ENCODE measurements around the gene ASRGL1. TPM values are rescaled to one million over a fixed set of nuclear protein-coding genes. Genes with fewer than 3 reads are reported as not detected.

ASRGL1 gene
- total RNA-seq, 1 experiment from 2014 or later = 51.6 TPM

- H3K36me3 Mint-ChIP-seq = no peaks in the 10 kb centered on the region
- DNase-seq (ENCODE audit: low spot score) = no peak
- no peak for ATAC-seq
- peaks cover 10% of the 10 kb centered on the region for H3K27me3 Mint-ChIP-seq (ENCODE audit: low read depth)
- CTCF ChIA-PET = interaction anchor here (1.4 kb wide), 2 partner anchors 127 to 144 kb away, joined by 5 to 8 read pairs; no protein-coding TSS in a partner anchor
- no peaks in the 10 kb centered on the region for H3K9me3 Mint-ChIP-seq
- no peak overlapping the region for H3K27ac Mint-ChIP-seq
- TF ChIP-seq SOX15 (CRISPR knock-in tag; IDR thresholded peaks at IDR 0.05) (no peak), FOXP4 (CRISPR knock-in tag; IDR thresholded peaks at IDR 0.05) (no peak), ESRRA (CRISPR knock-in tag; IDR thresholded peaks at IDR 0.05; ENCODE audit: borderline replicate concordance) (no peak), NFE2L1 (CRISPR knock-in tag; IDR thresholded peaks at IDR 0.05) (no peak), ZBTB43 (CRISPR knock-in tag; IDR thresholded peaks at IDR 0.05) (no peak), ZNF423 (CRISPR knock-in tag; IDR thresholded peaks at IDR 0.05) (no peak), TP53 (CRISPR knock-in tag; IDR thresholded peaks at IDR 0.05) (no peak), MXD4 (CRISPR knock-in tag; IDR thresholded peaks at IDR 0.05; ENCODE audit: borderline replicate concordance) (no peak), ZNF396 (CRISPR knock-in tag; IDR thresholded peaks at IDR 0.05; ENCODE audit: borderline replicate concordance) (no peak), TEAD1 (CRISPR knock-in tag; IDR thresholded peaks at IDR 0.05) (no peak), KAT7 (CRISPR knock-in tag; IDR thresholded peaks at IDR 0.05; ENCODE audit: borderline replicate concordance) (no peak), ZNF512 (CRISPR knock-in tag; IDR thresholded peaks at IDR 0.05; ENCODE audit: borderline replicate concordance) (no peak), PRRX2 (CRISPR knock-in tag; IDR thresholded peaks at IDR 0.05) (no peak), SP1 (CRISPR knock-in tag; conservative IDR thresholded peaks at IDR 0.05) (no peak), NR3C1 (CRISPR knock-in tag; conservative IDR thresholded peaks at IDR 0.05; ENCODE audit: low read depth) (no peak)
- TF ChIP-seq, protein P1, sequence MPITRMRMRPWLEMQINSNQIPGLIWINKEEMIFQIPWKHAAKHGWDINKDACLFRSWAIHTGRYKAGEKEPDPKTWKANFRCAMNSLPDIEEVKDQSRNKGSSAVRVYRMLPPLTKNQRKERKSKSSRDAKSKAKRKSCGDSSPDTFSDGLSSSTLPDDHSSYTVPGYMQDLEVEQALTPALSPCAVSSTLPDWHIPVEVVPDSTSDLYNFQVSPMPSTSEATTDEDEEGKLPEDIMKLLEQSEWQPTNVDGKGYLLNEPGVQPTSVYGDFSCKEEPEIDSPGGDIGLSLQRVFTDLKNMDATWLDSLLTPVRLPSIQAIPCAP (CRISPR knock-in tag; IDR thresholded peaks at IDR 0.05) = no peak
- TF ChIP-seq, protein P2, sequence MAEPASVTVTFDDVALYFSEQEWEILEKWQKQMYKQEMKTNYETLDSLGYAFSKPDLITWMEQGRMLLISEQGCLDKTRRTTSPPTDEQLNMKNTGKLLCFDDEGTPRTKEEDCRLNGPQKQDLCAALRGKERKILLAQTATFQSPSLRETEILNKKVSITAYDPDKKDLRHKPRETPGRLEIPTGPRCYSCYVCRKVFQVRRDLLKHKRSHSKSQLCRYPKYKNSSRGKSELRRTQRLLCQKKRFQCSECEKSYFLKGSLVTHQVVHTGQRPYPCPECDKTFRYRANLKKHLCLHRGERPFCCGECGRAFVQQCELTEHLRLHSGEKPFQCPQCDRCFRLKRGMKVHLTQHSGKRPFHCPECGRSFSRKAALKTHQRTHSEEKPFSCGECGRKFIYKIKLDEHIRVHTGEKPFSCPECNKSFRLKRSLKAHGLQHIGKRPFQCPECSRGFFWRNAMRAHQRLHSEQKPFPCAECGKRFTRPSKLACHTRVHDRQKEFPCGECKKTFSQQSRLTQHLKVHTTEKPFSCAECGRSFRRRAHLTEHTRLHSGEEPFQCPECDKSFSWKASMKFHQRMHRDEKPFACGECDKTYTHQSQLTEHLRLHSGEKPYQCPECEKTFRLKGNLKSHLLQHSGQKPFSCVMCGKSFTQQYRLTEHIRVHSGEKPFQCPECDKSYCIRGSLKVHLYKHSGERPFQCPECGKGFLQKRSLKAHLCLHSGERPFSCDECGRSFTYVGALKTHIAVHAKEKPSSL (CRISPR knock-in tag; conservative IDR thresholded peaks at IDR 0.05) = no peak
- TF ChIP-seq, protein P3, sequence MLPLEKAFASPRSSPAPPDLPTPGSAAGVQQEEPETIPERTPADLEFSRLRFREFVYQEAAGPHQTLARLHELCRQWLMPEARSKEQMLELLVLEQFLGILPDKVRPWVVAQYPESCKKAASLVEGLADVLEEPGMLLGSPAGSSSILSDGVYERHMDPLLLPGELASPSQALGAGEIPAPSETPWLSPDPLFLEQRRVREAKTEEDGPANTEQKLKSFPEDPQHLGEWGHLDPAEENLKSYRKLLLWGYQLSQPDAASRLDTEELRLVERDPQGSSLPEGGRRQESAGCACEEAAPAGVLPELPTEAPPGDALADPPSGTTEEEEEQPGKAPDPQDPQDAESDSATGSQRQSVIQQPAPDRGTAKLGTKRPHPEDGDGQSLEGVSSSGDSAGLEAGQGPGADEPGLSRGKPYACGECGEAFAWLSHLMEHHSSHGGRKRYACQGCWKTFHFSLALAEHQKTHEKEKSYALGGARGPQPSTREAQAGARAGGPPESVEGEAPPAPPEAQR (CRISPR knock-in tag; IDR thresholded peaks at IDR 0.05) = no peak
- H3K4me1 Mint-ChIP-seq = no peaks in the 10 kb centered on the region
- POLR2A ChIA-PET = no interaction called here
- no peak overlapping the region for H3K4me3 Mint-ChIP-seq
These were observed 79.3 kb downstream of the ASRGL1 start for GRCh38 chr11:62416596-62416995.

All from WTC11 (cell line).